HEK293T (cell line): ENCODE data around the gene LZTR1.

Source experiments
- CTCF ChIA-PET: fragments of 350-600 bp; formaldehyde crosslinking; extraction: SDS; loops from one replicate; lab custom pipeline; 2021; ENCODE audit warnings: antibody characterized with exemption, inconsistent platforms; lab: Yijun Ruan, JAX
- POLR2A ChIA-PET: fragments of 350-600 bp; formaldehyde crosslinking; extraction: SDS; loops from one replicate; lab custom pipeline; 2020; ENCODE audit warnings: antibody characterized with exemption, inconsistent platforms; lab: Yijun Ruan, JAX
- DNase-seq: peaks from one replicate; pipeline ENCODE4 v3.0.0; 2012; ENCODE audit warnings: mixed read lengths; ENCODE audit errors: extremely low spot score
- ARNT ChIP-seq: fragments of 450-650 bp; IDR thresholded peaks from 2 replicates; pipeline ENCODE4 v1.6.1; 2017; ENCODE audit warnings: mild to moderate bottlenecking
- BHLHE40 ChIP-seq: fragments of 450-650 bp; IDR thresholded peaks from 2 replicates; pipeline ENCODE4 v1.6.1; 2016; ENCODE audit warnings: mild to moderate bottlenecking, moderate library complexity, borderline replicate concordance
- CTBP1 ChIP-seq: fragments of 450-650 bp; IDR thresholded peaks from 2 replicates; pipeline ENCODE4 v1.6.1; 2016; ENCODE audit warnings: borderline replicate concordance
- ELF4 ChIP-seq: fragments of 450-650 bp; IDR thresholded peaks from 2 replicates; pipeline ENCODE4 v1.6.1; 2017; ENCODE audit warnings: antibody characterized with exemption
- FOXA1 ChIP-seq: fragments of 450-650 bp; IDR thresholded peaks from 2 replicates; pipeline ENCODE4 v1.6.1; 2016; ENCODE audit warnings: mild to moderate bottlenecking
- FOXK2 ChIP-seq: fragments of 450-650 bp; IDR thresholded peaks from 2 replicates; pipeline ENCODE4 v1.6.1; 2016; ENCODE audit warnings: mild to moderate bottlenecking
- FOXM1 ChIP-seq: fragments of 450-650 bp; IDR thresholded peaks from 2 replicates; pipeline ENCODE4 v1.6.1; 2017; ENCODE audit warnings: mild to moderate bottlenecking, borderline replicate concordance
- HDGF ChIP-seq: fragments of 450-650 bp; IDR thresholded peaks from 2 replicates; pipeline ENCODE4 v1.6.1; 2017; ENCODE audit warnings: antibody characterized with exemption, borderline replicate concordance
- L3MBTL2 ChIP-seq: fragments of 450-650 bp; conservative IDR thresholded peaks from 2 replicates; pipeline ENCODE4 v1.6.1; 2016; ENCODE audit warnings: mild to moderate bottlenecking
- LEF1 ChIP-seq: fragments of 450-650 bp; IDR thresholded peaks from 2 replicates; pipeline ENCODE4 v1.6.1; 2017; ENCODE audit warnings: mild to moderate bottlenecking, borderline replicate concordance
- NFRKB ChIP-seq: fragments of 450-650 bp; IDR thresholded peaks from 2 replicates; pipeline ENCODE4 v1.6.1; 2016; ENCODE audit warnings: mild to moderate bottlenecking, moderate library complexity
- PKNOX1 ChIP-seq: fragments of 450-650 bp; IDR thresholded peaks from 2 replicates; pipeline ENCODE4 v1.6.1; 2016
- SP1 ChIP-seq: fragments of 450-650 bp; IDR thresholded peaks from 2 replicates; pipeline ENCODE4 v1.6.1; 2017
- SUZ12 ChIP-seq: fragments of 450-650 bp; IDR thresholded peaks from 2 replicates; pipeline ENCODE4 v1.6.1; 2016; ENCODE audit warnings: mild to moderate bottlenecking
- TARDBP ChIP-seq: fragments of 450-650 bp; IDR thresholded peaks from 2 replicates; pipeline ENCODE4 v1.6.1; 2016
- ZNF384 ChIP-seq: fragments of 450-650 bp; IDR thresholded peaks from 2 replicates; pipeline ENCODE4 v1.6.1; 2016

Gene LZTR1

GRCh38 chr22:20988573-20989322 lies 6.7 kb downstream of the LZTR1 start:
- no peak for TF ChIP-seq SP1
- no peak for TF ChIP-seq LEF1
- TF ChIP-seq ZNF384: no peak
- no peak for TF ChIP-seq FOXK2
- TF ChIP-seq ARNT: no peak
- TF ChIP-seq HDGF: no peak
- no peak for TF ChIP-seq FOXM1
- TF ChIP-seq NFRKB: no peak
- no peak for TF ChIP-seq PKNOX1
- TF ChIP-seq FOXA1: no peak
- TF ChIP-seq ELF4: no peak
- TF ChIP-seq CTBP1: no peak
- TF ChIP-seq SUZ12: no peak
- no peak for TF ChIP-seq TARDBP
- no peak for TF ChIP-seq BHLHE40
- no peak for TF ChIP-seq L3MBTL2
- ChIA-PET POLR2A (interaction anchor here (1.4 to 5.5 kb wide), 4 partner anchors 7 to 14 kb away, joined by 3 to 43 read pairs (median 24); partner anchors contain the start of genes LZTR1 and THAP7), CTCF (no interaction called here)
- DNase-seq: no peak

- ChIA-PET CTCF (no interaction called here), POLR2A (interaction anchor here (3.4 to 5.5 kb wide), 3 partner anchors 8 to 13 kb away, joined by 21 to 43 read pairs (median 28); partner anchors contain the start of genes LZTR1 and THAP7)
- TF ChIP-seq LEF1 (no peak), NFRKB (no peak), ZNF384 (no peak), L3MBTL2 (no peak), FOXA1 (no peak), SUZ12 (no peak), ELF4 (no peak), PKNOX1 (no peak), BHLHE40 (no peak), FOXM1 (no peak), FOXK2 (no peak), ARNT (no peak), TARDBP (no peak), CTBP1 (no peak), HDGF (no peak), SP1 (no peak)
- no peak for DNase-seq
Observed at GRCh38 chr22:20989323-20990138, 7.4 kb downstream of the LZTR1 start.

GRCh38 chr22:20990184-20991180 lies 8.4 kb downstream of the LZTR1 start:
- POLR2A ChIA-PET: interaction anchor here (3.4 to 5.5 kb wide), 3 partner anchors 9 to 12 kb away, joined by 21 to 43 read pairs (median 28); partner anchors contain the start of genes LZTR1 and THAP7
- TF ChIP-seq L3MBTL2 (no peak), FOXA1 (no peak), PKNOX1 (no peak), FOXM1 (no peak), SUZ12 (no peak), HDGF (no peak), NFRKB (no peak), TARDBP (no peak), BHLHE40 (no peak), CTBP1 (no peak), ELF4 (no peak), SP1 (no peak)
- CTCF ChIA-PET: no interaction called here
- no peak for DNase-seq

GRCh38 chr22:20991252-20992055 lies 9.4 kb downstream of the LZTR1 start:
- ChIA-PET CTCF (no interaction called here), POLR2A (interaction anchor here (3.4 to 5.5 kb wide), 3 partner anchors 8 to 11 kb away, joined by 21 to 43 read pairs (median 28); partner anchors contain the start of genes LZTR1 and THAP7)
- TF ChIP-seq FOXK2 (no peak), SUZ12 (no peak), BHLHE40 (no peak), ZNF384 (no peak), PKNOX1 (no peak), LEF1 (no peak), TARDBP (no peak), ELF4 (no peak), HDGF (no peak), FOXA1 (no peak), CTBP1 (no peak), ARNT (no peak), NFRKB (no peak), FOXM1 (no peak), L3MBTL2 (no peak)
- no peak for DNase-seq
